Endothelial cell (in vitro differentiated cells): Measurements from ENCODE around the gene DIAPH2. TPM values are rescaled to one million over a fixed set of nuclear protein-coding genes. Genes with fewer than 3 reads are reported as not detected.

Experiments
- DNase-seq: peaks from one replicate; pipeline ENCODE4 v3.0.0; 2021; ENCODE audit warnings: low spot score
- H3K27ac Mint-ChIP-seq: one replicate; pipeline ENCODE4 v1.8.0; 2021; ENCODE audit warnings: mixed read lengths, inconsistent platforms; ENCODE audit not compliant: unreplicated experiment
- H3K27me3 Mint-ChIP-seq: one replicate; pipeline ENCODE4 v1.8.0; 2021; ENCODE audit warnings: mild to moderate bottlenecking, moderate library complexity, mixed read lengths, inconsistent platforms; ENCODE audit not compliant: unreplicated experiment
- H3K36me3 Mint-ChIP-seq: one replicate; pipeline ENCODE4 v1.8.0; 2021; ENCODE audit warnings: mild to moderate bottlenecking, low read depth, mixed read lengths, inconsistent platforms; ENCODE audit not compliant: unreplicated experiment
- H3K4me1 Mint-ChIP-seq: one replicate; pipeline ENCODE4 v1.8.0; 2021; ENCODE audit warnings: mild to moderate bottlenecking, mixed read lengths, inconsistent platforms; ENCODE audit not compliant: unreplicated experiment
- H3K4me3 Mint-ChIP-seq: one replicate; pipeline ENCODE4 v1.8.0; 2021; ENCODE audit warnings: mild to moderate bottlenecking, mixed read lengths, inconsistent platforms; ENCODE audit not compliant: unreplicated experiment
- H3K9me3 Mint-ChIP-seq: one replicate; pipeline ENCODE4 v1.8.0; 2021; ENCODE audit warnings: mixed read lengths, inconsistent platforms; ENCODE audit not compliant: unreplicated experiment
- total RNA-seq: library from RNA; stranded (reverse); fragmentation: NEBNext Ultra II Directional; extraction: Animal tissue kit (Norgen Biotek cat#: 25700); gene quantifications from one replicate; pipeline ENCODE4 v1.2.1, GENCODE V29; 2021; ENCODE audit not compliant: unreplicated experiment
- TF ChIP-seq, protein P1 (sequence below): fragments of 200-600 bp; sonication (generic); IDR thresholded peaks from one replicate; pipeline ENCODE4 v1.5.0; 2021; ENCODE audit warnings: antibody characterized with exemption; ENCODE audit not compliant: unreplicated experiment

Gene DIAPH2
- total RNA-seq, 1 donor from 2014 or later, result 45.3 TPM

DNA sequence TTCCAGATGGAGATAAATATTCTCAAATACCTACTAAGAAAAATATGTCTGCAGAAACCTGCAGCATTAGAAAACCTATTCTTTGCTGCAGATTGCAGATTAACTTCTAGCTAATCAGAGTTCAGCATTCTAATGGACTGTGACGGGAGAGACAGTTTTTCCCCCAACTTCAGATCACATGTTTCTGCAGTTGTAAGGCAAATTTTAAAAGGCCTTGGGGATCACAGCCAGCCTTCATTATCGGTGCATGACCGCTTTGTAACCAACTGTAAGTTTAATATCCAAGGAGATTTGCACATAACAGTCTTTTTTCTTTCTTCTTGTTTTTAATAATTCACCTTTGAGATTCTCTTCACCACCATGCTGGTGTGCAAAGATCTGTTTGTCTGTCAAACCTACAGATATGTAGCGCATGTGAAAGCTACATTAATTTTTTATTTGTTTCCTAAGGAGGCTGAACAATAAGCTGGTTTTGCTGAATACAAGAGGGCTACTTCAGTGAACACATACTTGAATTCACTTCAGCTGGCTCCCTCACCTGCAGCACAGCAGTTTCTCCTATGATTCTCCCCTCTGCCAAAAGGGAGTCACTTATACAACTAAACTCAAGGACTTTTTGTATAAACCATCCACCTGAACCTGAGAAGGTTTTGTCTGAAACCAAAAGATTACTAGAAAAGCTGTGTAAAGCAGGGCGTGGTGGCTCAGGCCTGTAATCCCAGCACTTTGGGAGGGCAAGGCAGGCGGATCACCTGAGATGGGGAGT, 687.5 kb downstream of the DIAPH2 start:
- TF ChIP-seq, protein P1, sequence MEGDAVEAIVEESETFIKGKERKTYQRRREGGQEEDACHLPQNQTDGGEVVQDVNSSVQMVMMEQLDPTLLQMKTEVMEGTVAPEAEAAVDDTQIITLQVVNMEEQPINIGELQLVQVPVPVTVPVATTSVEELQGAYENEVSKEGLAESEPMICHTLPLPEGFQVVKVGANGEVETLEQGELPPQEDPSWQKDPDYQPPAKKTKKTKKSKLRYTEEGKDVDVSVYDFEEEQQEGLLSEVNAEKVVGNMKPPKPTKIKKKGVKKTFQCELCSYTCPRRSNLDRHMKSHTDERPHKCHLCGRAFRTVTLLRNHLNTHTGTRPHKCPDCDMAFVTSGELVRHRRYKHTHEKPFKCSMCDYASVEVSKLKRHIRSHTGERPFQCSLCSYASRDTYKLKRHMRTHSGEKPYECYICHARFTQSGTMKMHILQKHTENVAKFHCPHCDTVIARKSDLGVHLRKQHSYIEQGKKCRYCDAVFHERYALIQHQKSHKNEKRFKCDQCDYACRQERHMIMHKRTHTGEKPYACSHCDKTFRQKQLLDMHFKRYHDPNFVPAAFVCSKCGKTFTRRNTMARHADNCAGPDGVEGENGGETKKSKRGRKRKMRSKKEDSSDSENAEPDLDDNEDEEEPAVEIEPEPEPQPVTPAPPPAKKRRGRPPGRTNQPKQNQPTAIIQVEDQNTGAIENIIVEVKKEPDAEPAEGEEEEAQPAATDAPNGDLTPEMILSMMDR, result no peak
- Mint-ChIP-seq H3K4me3 (no peak overlapping the region), H3K36me3 (no peaks in the 10 kb centered on the region), H3K9me3 (no peaks in the 10 kb centered on the region), H3K27me3 (no peaks in the 10 kb centered on the region), H3K4me1 (no peaks in the 10 kb centered on the region), H3K27ac (no peak overlapping the region)
- DNase-seq, result no peak

DNA sequence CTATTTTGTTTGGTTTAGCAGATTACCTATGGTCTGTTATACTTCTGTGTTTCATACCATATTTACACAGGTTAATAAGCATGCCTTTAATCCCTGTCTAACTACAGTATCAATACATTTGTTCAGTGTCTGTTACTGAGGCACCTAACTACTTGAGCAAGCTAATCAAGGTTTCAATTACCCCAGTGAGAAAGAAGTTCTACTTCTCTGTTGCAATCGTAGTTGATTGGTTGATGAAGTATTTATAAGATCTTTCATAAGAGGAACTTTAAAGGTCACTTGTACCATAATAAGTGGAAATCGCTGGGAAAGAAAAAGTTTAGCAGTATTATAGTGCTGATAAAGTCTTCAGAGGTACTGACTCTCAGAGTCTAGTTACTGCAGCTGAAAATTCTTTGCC, 689.6 kb downstream of the DIAPH2 start:
- Mint-ChIP-seq H3K4me3 (no peak overlapping the region), H3K36me3 (no peaks in the 10 kb centered on the region), H3K27ac (no peak overlapping the region), H3K27me3 (no peaks in the 10 kb centered on the region), H3K4me1 (no peaks in the 10 kb centered on the region), H3K9me3 (no peaks in the 10 kb centered on the region)
- TF ChIP-seq, protein P1, result no peak
- DNase-seq, result no peak

DNA sequence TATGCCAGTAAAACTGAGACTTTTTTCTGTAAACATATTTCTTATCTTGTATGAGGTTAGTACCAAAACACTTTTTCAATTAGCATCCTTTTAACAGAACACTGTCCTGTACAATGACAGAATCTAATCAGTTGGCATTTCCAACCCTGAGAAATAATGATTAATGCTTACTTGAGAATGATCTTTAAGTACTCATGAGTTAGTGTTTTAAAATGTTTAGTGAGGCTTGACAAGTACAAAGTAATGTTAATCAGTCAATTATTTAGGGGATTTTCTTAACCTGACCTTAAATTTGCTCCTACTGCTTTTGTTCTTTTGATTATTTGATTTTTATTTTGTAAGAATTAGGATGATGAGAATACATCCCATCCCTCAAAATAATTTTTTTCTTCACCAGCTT, 695.6 kb downstream of the DIAPH2 start:
- no peak for DNase-seq
- Mint-ChIP-seq H3K4me3 (no peak overlapping the region), H3K4me1 (no peaks in the 10 kb centered on the region), H3K9me3 (no peaks in the 10 kb centered on the region), H3K27me3 (no peaks in the 10 kb centered on the region), H3K36me3 (no peaks in the 10 kb centered on the region), H3K27ac (no peak overlapping the region)
- TF ChIP-seq, protein P1, result no peak

DNA sequence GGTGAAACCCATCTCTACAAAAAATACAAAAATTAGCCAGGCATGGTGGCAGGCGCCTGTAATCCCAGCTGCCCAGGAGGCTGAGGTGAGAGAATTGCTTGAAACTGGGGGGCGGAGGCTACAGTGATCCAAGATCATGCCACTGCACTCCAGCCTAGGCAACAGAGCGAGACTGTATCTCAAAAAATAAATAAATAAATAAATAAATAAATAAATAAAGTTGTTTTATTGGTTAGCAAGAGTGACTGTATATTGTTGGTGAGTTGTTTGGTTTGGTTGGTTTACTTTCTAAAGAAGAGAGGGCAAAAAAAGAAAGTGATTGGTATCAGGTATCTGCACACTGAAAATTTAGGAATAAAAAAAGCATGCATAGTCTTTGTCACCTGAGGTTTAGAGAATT, 700.0 kb downstream of the DIAPH2 start:
- Mint-ChIP-seq H3K4me3 (no peak overlapping the region), H3K27ac (no peak overlapping the region), H3K27me3 (no peaks in the 10 kb centered on the region), H3K9me3 (no peaks in the 10 kb centered on the region), H3K36me3 (no peaks in the 10 kb centered on the region), H3K4me1 (no peaks in the 10 kb centered on the region)
- no peak for DNase-seq
- TF ChIP-seq, protein P1, result no peak

DNA sequence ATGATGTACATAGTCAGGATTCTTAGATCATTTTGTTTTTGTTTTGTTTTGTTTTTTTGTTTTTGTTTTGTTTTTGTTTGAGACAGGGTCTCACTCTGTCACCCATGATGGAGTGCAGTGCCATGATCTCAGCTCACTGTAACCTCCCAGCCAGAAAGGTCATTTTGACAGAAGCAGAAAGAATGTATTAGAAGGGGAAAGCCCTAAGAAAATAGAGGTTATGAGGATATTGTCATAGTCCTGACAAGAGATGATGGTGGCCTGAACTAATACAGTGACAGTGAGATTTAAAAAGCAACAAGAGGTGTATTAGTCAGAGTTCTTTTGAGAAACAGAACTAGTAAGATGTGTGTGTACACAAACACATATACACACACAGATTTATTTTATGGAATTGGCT, 702.4 kb downstream of the DIAPH2 start:
- Mint-ChIP-seq H3K27ac (no peak overlapping the region), H3K4me3 (no peak overlapping the region), H3K36me3 (no peaks in the 10 kb centered on the region), H3K4me1 (no peaks in the 10 kb centered on the region), H3K9me3 (no peaks in the 10 kb centered on the region), H3K27me3 (no peaks in the 10 kb centered on the region)
- TF ChIP-seq, protein P1, result no peak
- DNase-seq, result no peak
